Gastroesophageal sphincter (tissue), 3 donors: ENCODE measurements around the gene SND1.

Experiments
- POLR2AphosphoS5 ChIP-seq: sonication (generic); formaldehyde crosslinking; IDR thresholded peaks from one replicate; pipeline ENCODE4 v1.6.1; 2017; ENCODE audit warnings: antibody characterized with exemption
- TF ChIP-seq, protein P1 (sequence below), 4 experiments: fragments of 200-600 bp in 2 of 4; fragments of 450-650 bp in 2 of 4; sonication (generic) in 1 of 4; IDR thresholded peaks; one replicate each; pipeline ENCODE4 v1.5.1; 2017 to 2019; ENCODE audit warnings: antibody characterized with exemption in 4 of 4, mild to moderate bottlenecking in 2 of 4, moderate library complexity in 2 of 4

DNA sequence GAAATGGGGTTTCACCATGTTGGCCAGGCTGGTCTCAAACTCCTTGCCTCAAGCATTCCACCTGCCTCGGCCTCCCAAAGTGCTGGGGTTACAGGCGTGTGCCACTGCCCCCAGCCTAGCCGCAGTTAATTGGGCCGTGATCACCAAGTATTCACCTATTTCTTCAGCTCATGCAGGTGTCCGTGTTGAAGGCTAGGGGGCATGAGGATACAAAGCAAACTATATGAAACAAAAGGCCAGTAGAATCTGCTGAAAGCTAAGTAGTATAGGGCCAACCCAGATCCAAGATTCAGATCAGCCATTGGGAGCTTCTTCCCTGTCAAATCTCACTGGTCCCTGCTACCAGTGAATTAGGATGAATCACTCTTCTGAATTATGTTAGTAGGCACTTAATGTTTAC lies 305.9 kb downstream of the SND1 start:
- TF ChIP-seq, protein P1, sequence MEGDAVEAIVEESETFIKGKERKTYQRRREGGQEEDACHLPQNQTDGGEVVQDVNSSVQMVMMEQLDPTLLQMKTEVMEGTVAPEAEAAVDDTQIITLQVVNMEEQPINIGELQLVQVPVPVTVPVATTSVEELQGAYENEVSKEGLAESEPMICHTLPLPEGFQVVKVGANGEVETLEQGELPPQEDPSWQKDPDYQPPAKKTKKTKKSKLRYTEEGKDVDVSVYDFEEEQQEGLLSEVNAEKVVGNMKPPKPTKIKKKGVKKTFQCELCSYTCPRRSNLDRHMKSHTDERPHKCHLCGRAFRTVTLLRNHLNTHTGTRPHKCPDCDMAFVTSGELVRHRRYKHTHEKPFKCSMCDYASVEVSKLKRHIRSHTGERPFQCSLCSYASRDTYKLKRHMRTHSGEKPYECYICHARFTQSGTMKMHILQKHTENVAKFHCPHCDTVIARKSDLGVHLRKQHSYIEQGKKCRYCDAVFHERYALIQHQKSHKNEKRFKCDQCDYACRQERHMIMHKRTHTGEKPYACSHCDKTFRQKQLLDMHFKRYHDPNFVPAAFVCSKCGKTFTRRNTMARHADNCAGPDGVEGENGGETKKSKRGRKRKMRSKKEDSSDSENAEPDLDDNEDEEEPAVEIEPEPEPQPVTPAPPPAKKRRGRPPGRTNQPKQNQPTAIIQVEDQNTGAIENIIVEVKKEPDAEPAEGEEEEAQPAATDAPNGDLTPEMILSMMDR (IDR thresholded peaks at IDR 0.05): no peak
- no peak for TF ChIP-seq POLR2AphosphoS5
